GM12874 (cell line): ENCODE data around the gene SS18L1.

ENCODE experiments used
- TF ChIP-seq, protein P1 (sequence below): IDR thresholded peaks from 2 replicates; pipeline ENCODE4 v1.5.1; 2011; ENCODE audit warnings: low read depth, mild to moderate bottlenecking, control low read depth, low read length, moderate library complexity; ENCODE audit not compliant: insufficient read depth

The SS18L1 gene

GRCh38 chr20:62117658-62118057 lies 25.9 kb upstream of the SS18L1 start:
- TF ChIP-seq, protein P1, sequence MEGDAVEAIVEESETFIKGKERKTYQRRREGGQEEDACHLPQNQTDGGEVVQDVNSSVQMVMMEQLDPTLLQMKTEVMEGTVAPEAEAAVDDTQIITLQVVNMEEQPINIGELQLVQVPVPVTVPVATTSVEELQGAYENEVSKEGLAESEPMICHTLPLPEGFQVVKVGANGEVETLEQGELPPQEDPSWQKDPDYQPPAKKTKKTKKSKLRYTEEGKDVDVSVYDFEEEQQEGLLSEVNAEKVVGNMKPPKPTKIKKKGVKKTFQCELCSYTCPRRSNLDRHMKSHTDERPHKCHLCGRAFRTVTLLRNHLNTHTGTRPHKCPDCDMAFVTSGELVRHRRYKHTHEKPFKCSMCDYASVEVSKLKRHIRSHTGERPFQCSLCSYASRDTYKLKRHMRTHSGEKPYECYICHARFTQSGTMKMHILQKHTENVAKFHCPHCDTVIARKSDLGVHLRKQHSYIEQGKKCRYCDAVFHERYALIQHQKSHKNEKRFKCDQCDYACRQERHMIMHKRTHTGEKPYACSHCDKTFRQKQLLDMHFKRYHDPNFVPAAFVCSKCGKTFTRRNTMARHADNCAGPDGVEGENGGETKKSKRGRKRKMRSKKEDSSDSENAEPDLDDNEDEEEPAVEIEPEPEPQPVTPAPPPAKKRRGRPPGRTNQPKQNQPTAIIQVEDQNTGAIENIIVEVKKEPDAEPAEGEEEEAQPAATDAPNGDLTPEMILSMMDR = no peak

- TF ChIP-seq, protein P1 = no peak
These were observed 25.2 kb upstream of the SS18L1 start for GRCh38 chr20:62118113-62119043.

- TF ChIP-seq, protein P1 = no peak
These were observed 24.5 kb upstream of the SS18L1 start for GRCh38 chr20:62119115-62119514.

DNA sequence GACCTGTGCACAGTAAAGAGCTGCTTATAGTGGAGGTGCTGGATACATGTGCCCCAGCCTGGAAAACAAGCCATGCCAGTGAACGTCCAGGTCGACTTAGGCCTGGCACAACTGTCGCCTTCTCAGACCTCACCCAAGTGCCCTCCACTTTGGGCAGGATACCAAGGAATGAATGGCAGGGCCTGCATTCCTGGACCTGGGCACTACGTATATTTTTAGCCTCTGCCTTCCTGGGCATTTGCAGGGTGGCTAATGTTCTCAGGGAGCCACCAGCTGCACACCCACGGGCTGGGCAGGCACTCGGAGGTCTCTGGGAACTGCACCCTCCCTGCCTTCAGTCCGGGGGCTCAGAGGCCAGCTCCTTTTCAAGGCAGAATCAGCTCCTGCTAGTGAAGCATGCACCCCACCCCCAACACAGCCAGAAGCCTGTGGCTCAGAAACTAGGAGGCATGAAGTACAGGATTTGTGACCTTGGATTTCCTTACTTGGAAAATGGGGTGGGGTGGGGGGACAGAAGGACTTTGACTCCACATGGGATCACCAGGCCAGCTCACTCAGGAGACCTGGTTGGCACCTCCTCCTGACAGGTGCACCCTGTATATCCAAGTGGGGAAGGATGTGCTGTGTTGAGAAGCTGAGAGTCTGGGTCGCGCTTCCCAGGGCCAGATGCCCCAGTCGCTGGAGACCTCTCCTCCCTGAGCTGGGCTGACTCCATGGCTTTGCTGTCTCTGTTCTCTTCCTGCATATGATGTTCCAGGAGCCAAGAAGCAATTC lies 23.8 kb upstream of the SS18L1 start:
- TF ChIP-seq, protein P1 = no peak

DNA sequence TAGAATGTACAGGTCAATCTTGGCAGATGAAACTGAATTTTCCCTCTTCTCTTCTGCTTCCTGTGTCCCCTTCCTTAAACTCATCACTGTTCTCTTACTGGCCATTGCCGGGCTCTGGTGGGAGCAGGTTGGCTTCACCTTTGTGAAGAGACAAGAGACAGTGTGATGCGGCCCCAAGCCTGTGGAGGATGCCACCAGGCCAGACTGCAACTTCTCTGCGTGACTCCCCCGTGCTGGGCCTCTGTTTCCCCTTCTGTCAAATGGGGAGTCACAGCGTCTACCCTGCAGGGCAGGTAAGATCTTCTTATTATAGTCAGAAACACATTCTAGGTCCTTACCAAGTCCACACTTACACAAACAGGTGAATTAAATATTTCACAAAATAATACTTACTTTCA lies 23.2 kb upstream of the SS18L1 start:
- TF ChIP-seq, protein P1 = no peak

DNA sequence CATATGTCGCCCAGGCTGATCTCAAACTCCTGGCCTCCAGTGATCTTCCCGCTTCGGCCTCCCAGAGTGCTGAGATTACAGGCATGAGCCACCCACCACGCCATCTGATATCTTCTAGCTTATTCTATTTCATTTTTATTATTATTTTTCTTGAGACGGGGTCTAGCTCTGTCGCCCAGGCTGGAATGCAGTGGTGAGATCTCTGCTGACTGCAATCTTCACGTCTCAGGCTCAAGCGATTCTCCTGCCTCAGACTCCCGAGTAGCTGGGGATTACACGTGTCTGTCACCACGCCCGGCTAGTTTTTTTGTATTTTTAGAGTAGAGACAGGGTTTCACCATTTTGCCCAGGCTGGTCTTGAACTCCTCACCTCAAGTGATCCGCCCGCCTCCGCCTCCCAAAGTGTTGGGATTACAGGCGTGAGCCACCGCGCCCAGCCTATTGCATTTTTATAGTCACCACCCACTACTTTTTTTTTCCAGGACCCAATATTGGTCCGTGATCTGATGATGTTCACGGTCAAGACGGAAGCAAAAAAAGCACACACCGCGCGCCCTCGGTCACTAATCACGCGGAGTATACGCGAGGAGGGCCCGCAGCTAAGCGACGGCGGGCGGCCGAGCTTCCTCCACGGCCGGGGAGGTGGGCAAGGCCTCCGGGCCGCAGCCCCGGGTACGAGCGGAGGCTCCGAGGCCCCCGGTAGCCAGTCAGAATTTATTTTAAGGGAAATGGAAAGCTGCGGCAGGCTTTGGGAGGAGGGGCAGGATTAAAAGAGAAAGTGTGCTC lies 22.4 kb upstream of the SS18L1 start:
- TF ChIP-seq, protein P1 = no peak
